MM.1S (cell line): ENCODE results near the gene SOX2.

Source experiments
- DNase-seq: peaks from one replicate; pipeline ENCODE4 v3.0.0-alpha.2; 2015
- H2AFZ ChIP-seq: fragments of 300-600 bp; sonication (generic); 2 replicates; pipeline ENCODE4 v1.6.0; 2016; ENCODE audit warnings: antibody characterized with exemption, low read length
- H3F3A ChIP-seq: fragments of 300-600 bp; sonication (generic); 2 replicates; pipeline ENCODE4 v1.6.1; 2016; ENCODE audit warnings: mild to moderate bottlenecking, antibody characterized with exemption, low read length, moderate library complexity, mixed read lengths; ENCODE audit not compliant: insufficient read depth
- H3K27ac ChIP-seq: fragments of 300-600 bp; sonication (generic); 2 replicates; pipeline ENCODE4 v1.5.1; 2016; ENCODE audit warnings: mild to moderate bottlenecking, low read length
- H3K27me3 ChIP-seq: fragments of 300-600 bp; sonication (generic); replicated peaks from 2 replicates; pipeline ENCODE4 v1.6.0; 2016; ENCODE audit warnings: low read length; ENCODE audit not compliant: insufficient read depth
- H3K36me3 ChIP-seq: fragments of 300-600 bp; sonication (generic); replicated peaks from 2 replicates; pipeline ENCODE4 v1.6.1; 2016; ENCODE audit warnings: mild to moderate bottlenecking, low read length, mixed read lengths; ENCODE audit not compliant: insufficient read depth
- H3K4me1 ChIP-seq: fragments of 300-600 bp; sonication (generic); 2 replicates; pipeline ENCODE4 v1.6.1; 2016; ENCODE audit warnings: low read length, mixed read lengths
- H3K4me2 ChIP-seq: fragments of 300-600 bp; sonication (generic); 2 replicates; pipeline ENCODE4 v1.6.0; 2016; ENCODE audit warnings: low read depth, low read length
- H3K4me3 ChIP-seq: fragments of 300-600 bp; sonication (generic); 2 replicates; pipeline ENCODE4 v1.5.1; 2016; ENCODE audit warnings: low read length, mixed read lengths
- H3K79me2 ChIP-seq: fragments of 300-600 bp; sonication (generic); 2 replicates; pipeline ENCODE4 v1.6.1; 2016; ENCODE audit warnings: mixed run types, low read length, mixed read lengths
- H3K9ac ChIP-seq: fragments of 300-600 bp; sonication (generic); 2 replicates; pipeline ENCODE4 v1.6.1; 2016; ENCODE audit warnings: low read length, mixed read lengths
- H3K9me2 ChIP-seq: fragments of 300-600 bp; sonication (generic); replicated peaks from 2 replicates; pipeline ENCODE4 v1.6.1; 2016; ENCODE audit warnings: mild to moderate bottlenecking, low read length, mixed read lengths; ENCODE audit not compliant: insufficient read depth
- H3K9me3 ChIP-seq: fragments of 300-600 bp; sonication (generic); replicated peaks from 2 replicates; pipeline ENCODE4 v1.6.1; 2016; ENCODE audit warnings: mild to moderate bottlenecking, low read length, mixed read lengths; ENCODE audit not compliant: insufficient read depth
- H4K20me1 ChIP-seq: fragments of 300-600 bp; sonication (generic); 2 replicates; pipeline ENCODE4 v1.6.1; 2016; ENCODE audit warnings: mild to moderate bottlenecking, low read length, moderate library complexity, mixed read lengths; ENCODE audit not compliant: insufficient read depth
- EZH2 ChIP-seq: fragments of 300-600 bp; sonication (generic); optimal IDR thresholded peaks from 2 replicates; pipeline ENCODE3; 2017; ENCODE audit warnings: low read depth, mild to moderate bottlenecking, antibody characterized with exemption, low read length, mixed read lengths
- EZH2phosphoT487 ChIP-seq: fragments of 300-600 bp; sonication (generic); IDR thresholded peaks from 2 replicates; pipeline ENCODE4 v1.6.1; 2018; ENCODE audit warnings: antibody characterized with exemption, low read length
- TF ChIP-seq, protein P1 (sequence below): fragments of 300-600 bp; sonication (generic); IDR thresholded peaks from 2 replicates; pipeline ENCODE4 v1.5.1; 2016; ENCODE audit warnings: antibody characterized with exemption, low read length, mixed read lengths

The SOX2 gene

GRCh38 chr3:181705086-181705480, 6.6 kb upstream of the SOX2 start:
- no peak for TF ChIP-seq EZH2phosphoT487
- no peak for TF ChIP-seq EZH2
- TF ChIP-seq, protein P1, sequence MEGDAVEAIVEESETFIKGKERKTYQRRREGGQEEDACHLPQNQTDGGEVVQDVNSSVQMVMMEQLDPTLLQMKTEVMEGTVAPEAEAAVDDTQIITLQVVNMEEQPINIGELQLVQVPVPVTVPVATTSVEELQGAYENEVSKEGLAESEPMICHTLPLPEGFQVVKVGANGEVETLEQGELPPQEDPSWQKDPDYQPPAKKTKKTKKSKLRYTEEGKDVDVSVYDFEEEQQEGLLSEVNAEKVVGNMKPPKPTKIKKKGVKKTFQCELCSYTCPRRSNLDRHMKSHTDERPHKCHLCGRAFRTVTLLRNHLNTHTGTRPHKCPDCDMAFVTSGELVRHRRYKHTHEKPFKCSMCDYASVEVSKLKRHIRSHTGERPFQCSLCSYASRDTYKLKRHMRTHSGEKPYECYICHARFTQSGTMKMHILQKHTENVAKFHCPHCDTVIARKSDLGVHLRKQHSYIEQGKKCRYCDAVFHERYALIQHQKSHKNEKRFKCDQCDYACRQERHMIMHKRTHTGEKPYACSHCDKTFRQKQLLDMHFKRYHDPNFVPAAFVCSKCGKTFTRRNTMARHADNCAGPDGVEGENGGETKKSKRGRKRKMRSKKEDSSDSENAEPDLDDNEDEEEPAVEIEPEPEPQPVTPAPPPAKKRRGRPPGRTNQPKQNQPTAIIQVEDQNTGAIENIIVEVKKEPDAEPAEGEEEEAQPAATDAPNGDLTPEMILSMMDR, result no peak
- H3K27ac ChIP-seq, result no peak overlapping the region
- no peak overlapping the region for H3K4me3 ChIP-seq
- H3K27me3 ChIP-seq, result 0 out of 2 replicates have a peak, but pooled peaks cover 6% of the 10 kb centered on the region
- H3K9ac ChIP-seq, result no peak overlapping the region
- H3K9me3 ChIP-seq, result no peaks in the 10 kb centered on the region
- no peaks in the 10 kb centered on the region for H3K36me3 ChIP-seq
- H2AFZ ChIP-seq, result no peak overlapping the region
- peaks cover 12% of the 10 kb centered on the region for H3K4me1 ChIP-seq
- H3K9me2 ChIP-seq, result no peaks in the 10 kb centered on the region
- no peaks in the 10 kb centered on the region for H4K20me1 ChIP-seq
- H3K79me2 ChIP-seq, result no peaks in the 10 kb centered on the region
- H3K4me2 ChIP-seq, result no peak overlapping the region; the same call in 1 of the 2 replicates
- DNase-seq, result no peak
- H3F3A ChIP-seq, result peaks cover 10% of the 10 kb centered on the region

- Histone ChIP-seq H3K27me3 (no peaks in the 10 kb centered on the region), H3F3A (peaks cover 20% of the 10 kb centered on the region), H3K4me3 (no peak overlapping the region), H3K4me2 (no peak overlapping the region), H3K36me3 (no peaks in the 10 kb centered on the region), H3K9ac (no peak overlapping the region), H3K27ac (no peak overlapping the region), H4K20me1 (no peaks in the 10 kb centered on the region), H3K9me2 (no peaks in the 10 kb centered on the region), H2AFZ (no peak overlapping the region), H3K4me1 (peaks cover 4% of the 10 kb centered on the region; the same call in 1 of the 2 replicates), H3K9me3 (no peaks in the 10 kb centered on the region), H3K79me2 (peaks cover 7% of the 10 kb centered on the region)
- DNase-seq, result no peak
- TF ChIP-seq EZH2phosphoT487 (no peak), EZH2 (no peak)
- TF ChIP-seq, protein P1, result no peak
Measured at GRCh38 chr3:181707980-181708379, 3.7 kb upstream of the SOX2 start.

DNA sequence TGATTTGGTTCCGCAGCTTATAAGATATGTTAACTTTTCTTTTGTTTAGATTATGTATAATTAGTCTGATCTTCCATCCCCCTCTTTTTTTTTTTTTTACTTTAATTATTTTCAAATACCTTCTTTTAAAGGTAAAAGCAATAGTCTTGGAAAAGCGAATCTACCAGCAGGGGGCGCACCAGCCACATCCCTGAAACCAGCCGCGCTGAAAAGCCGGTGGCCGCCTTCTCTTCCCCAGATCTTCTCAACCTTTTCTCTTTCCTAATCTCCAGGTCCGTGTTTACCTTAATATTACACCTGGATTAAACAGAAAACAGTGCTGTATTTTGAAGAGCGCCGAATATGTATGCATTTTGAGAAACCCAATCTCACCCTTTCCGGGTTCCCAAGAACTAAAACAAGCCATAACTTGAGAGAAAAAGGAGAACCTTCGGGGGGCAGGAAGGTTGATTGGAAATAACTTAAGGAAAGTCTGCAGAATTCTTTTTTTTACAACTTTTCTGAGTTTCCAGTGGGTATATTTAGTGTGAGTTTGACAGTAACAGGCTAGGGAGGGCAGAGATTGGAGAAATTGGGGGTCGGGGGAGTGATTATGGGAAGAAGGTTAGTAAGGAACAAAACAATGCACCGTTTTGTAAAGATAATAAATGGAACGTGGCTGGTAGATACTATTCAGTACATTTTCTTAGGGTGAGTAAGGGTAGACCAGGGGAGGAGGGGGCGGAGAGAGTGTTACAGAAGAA, 2.0 kb upstream of the SOX2 start:
- peak; percentile 84 for DNase-seq
- H3K36me3 ChIP-seq, result no peaks in the 10 kb centered on the region
- H4K20me1 ChIP-seq, result no peaks in the 10 kb centered on the region
- peak overlapping the region; percentile 90 for H2AFZ ChIP-seq
- TF ChIP-seq EZH2phosphoT487, result no peak
- TF ChIP-seq, protein P1, result peak; percentile 81
- TF ChIP-seq EZH2, result no peak
- peaks cover 27% of the 10 kb centered on the region for H3F3A ChIP-seq
- H3K4me1 ChIP-seq, result peaks cover 7% of the 10 kb centered on the region
- peak overlapping the region; percentile 10; the same call in 1 of the 2 replicates for H3K27ac ChIP-seq
- H3K9me3 ChIP-seq, result no peaks in the 10 kb centered on the region
- peak overlapping the region; percentile 54 for H3K4me3 ChIP-seq
- H3K79me2 ChIP-seq, result peaks cover 23% of the 10 kb centered on the region
- peak overlapping the region; percentile 95 for H3K4me2 ChIP-seq
- peak overlapping the region; percentile 44; the same call in 1 of the 2 replicates for H3K9ac ChIP-seq
- H3K27me3 ChIP-seq, result no peaks in the 10 kb centered on the region
- H3K9me2 ChIP-seq, result no peaks in the 10 kb centered on the region
